Measurements from ENCODE around the gene RASA4B.
"Not testable (repeated sequence)": the region's sequence is repeated elsewhere in the genome, so short reads cannot be mapped to it uniquely, and the experiment has no call there.

Gene RASA4B

DNA sequence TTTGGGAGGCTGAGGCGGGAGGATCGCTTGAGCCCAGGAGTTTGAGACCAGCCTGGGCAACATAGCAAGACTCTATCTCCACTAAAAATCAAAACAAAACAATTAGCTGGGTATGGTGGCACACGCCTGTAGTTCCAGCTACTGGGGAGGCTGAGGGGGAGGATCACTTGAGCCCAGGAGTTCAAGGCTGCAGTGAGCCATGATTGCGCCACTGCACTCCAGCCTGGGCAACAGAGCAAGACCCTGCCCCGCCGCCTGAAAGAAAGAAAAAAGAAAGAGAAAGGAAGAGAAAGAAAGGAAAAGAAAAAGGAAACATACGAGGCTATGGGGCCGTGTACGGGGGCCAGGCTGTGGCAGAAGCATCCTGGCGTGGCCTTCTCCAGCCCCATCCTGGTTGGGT is 62.6 kb downstream of the RASA4B start:
- H3K9me3 Mint-ChIP-seq (ENCODE audit: low read depth); H3K27ac Mint-ChIP-seq; H3K4me1 Mint-ChIP-seq (ENCODE audit: low read depth); H3K36me3 Mint-ChIP-seq; H3K4me3 Mint-ChIP-seq; H3K27me3 Mint-ChIP-seq: not testable (repeated sequence)

DNA sequence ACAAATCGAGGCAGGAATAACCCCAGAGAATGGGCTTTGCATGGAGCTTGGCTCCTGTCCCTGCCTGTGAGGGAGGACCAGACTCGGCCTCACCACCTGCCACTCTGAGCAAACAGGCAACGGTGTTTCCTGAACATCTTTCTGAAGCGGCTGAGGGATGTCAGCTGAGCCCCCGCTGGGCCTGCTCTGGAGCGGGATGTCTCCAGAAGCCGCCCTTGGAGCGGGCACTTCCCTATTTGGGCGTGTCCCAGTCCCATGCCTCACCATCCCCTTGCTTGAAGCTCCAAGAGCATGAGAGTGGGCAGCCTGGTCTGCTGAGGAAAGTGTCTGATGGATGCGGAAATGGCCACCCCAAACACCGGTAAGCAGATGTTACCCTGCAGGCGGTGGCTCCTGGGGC is 63.1 kb downstream of the RASA4B start:
- no peaks in the 10 kb centered on the region for H3K9me3 Mint-ChIP-seq (ENCODE audit: low read depth)
- no peaks in the 10 kb centered on the region for H3K4me1 Mint-ChIP-seq (ENCODE audit: low read depth)
- H3K27me3 Mint-ChIP-seq: no peaks in the 10 kb centered on the region

DNA sequence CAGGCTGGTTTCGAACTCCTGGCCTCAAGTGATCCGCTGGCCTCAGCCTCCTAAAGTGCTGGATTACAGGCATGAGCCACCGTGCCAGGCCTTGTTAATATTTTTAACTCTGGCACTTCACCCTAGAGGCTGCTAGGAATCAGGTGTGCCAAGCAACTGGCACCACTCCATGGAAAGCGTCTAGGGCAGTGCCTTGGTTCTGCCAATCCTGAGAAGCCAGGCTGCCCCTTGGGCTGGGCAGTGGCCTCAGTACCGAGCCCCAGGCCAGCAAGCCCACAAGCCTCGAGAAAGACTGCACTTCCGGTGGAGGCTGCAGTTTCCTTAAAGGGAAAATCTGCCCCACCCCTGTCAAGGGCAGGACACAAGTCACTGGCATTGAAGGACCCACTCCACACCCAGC is 64.3 kb downstream of the RASA4B start:
- no peak overlapping the region for H3K27ac Mint-ChIP-seq
- no peaks in the 10 kb centered on the region for H3K9me3 Mint-ChIP-seq (ENCODE audit: low read depth)
- no peaks in the 10 kb centered on the region for H3K4me1 Mint-ChIP-seq (ENCODE audit: low read depth)
- no peaks in the 10 kb centered on the region for H3K27me3 Mint-ChIP-seq
- no peaks in the 10 kb centered on the region for H3K36me3 Mint-ChIP-seq
- H3K4me3 Mint-ChIP-seq: no peak overlapping the region

More for the DNA sequence above, 63.1 kb downstream of the RASA4B start:
- H3K4me3 Mint-ChIP-seq: no peak overlapping the region
- no peaks in the 10 kb centered on the region for H3K36me3 Mint-ChIP-seq
- H3K27ac Mint-ChIP-seq: no peak overlapping the region

DNA sequence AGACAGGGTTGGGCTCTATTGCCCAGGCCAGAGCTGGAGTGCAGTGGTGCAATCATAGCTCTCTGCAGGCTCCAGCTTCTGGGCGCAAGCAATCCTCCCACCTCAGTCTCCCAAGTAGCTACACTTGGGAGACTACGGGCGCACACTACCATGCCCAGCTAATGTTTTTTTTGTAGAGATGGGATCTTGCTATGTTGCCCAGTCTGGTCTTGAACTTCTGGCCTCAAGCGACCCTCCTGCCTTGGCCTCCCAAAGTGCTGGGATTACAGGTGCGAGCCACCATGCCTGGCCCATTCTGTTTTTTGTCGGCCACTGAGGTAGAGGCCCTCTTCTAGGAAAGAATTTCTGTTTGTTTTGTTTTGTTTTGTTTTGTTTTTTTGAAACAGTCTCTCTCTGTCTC is 65.1 kb downstream of the RASA4B start:
- no peak overlapping the region for H3K27ac Mint-ChIP-seq
- no peak overlapping the region for H3K4me3 Mint-ChIP-seq
- no peaks in the 10 kb centered on the region for H3K27me3 Mint-ChIP-seq
- no peaks in the 10 kb centered on the region for H3K36me3 Mint-ChIP-seq
- no peaks in the 10 kb centered on the region for H3K9me3 Mint-ChIP-seq (ENCODE audit: low read depth)
- no peaks in the 10 kb centered on the region for H3K4me1 Mint-ChIP-seq (ENCODE audit: low read depth)

DNA sequence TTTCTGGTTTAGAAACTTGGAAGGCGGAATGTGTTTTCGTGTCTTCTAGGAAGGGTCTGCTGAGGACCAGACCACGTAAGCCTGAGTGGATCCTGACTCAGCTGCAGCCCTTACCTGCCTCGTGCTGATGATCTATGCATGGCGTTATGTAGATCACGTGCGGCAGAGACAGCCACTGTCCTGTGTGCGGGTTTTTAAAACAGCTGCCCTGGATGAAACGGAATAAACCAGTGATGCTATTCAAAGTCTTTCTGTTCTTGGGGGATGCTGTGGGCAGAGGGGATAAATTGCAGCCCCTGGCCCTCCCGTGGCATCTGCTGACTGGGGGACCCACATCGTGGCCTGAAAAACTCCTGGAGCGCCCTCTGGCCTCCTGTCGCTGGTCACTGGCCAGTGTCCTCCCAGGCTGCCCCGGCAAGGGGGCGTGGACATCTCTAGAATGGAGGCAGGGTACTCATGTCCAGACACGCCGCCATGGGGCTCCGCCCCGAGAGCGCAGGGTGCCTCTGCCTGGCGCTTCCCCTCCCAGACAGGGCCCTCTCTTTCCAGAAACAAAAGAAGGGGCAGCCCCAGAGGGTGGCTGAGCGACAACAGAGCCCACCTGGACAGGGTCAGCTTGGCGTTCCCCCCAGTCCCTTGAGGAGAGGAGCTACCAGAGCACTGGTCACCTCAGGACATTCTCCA is 66.1 kb downstream of the RASA4B start:
- H3K4me3 Mint-ChIP-seq: no peak overlapping the region
- no peak overlapping the region for H3K27ac Mint-ChIP-seq
- H3K9me3 Mint-ChIP-seq (ENCODE audit: low read depth): no peaks in the 10 kb centered on the region
- no peaks in the 10 kb centered on the region for H3K36me3 Mint-ChIP-seq
- H3K27me3 Mint-ChIP-seq: no peaks in the 10 kb centered on the region
- H3K4me1 Mint-ChIP-seq (ENCODE audit: low read depth): no peaks in the 10 kb centered on the region

DNA sequence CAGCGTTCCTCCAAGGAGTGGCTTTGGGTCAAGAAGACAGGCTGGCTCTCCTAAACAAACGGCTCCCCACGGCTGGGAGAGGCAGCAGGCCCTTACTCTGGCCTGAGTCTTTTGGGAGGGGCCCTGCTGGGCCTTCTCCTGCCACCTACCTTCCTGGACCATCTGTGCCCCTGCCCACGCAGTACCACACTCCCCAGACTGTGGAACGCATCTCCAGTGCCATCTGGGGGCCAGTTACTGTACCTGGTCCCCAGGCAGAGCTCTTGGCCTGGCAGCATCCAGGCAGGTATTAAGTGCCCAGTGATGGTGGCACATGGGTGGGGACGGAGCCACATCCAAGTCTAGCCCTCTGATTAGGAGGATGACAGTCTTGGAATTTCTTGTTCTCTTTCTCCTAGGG is 67.3 kb downstream of the RASA4B start:
- no peaks in the 10 kb centered on the region for H3K4me1 Mint-ChIP-seq (ENCODE audit: low read depth)
- no peak overlapping the region for H3K27ac Mint-ChIP-seq

DNA sequence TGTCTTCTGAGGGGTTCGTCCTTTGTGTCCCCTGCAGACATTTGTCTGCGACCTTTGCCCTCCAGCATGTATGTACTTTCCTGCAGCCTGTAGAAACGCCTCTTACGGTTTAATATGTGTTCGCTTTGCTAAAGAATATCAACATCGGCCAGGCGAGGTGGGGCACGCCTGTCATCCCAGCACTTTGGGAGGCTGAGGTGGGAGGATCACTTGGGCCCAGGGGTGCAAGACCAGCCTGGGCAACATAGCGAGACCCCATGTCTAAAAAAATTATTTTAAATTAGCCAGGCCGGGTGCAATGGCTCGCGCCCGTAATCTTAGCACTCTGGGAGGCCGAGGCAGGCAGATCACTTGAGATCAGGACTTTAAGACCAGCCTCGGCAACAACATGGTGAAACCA is 68.4 kb downstream of the RASA4B start:
- Mint-ChIP-seq H3K4me3 (no peak overlapping the region), H3K4me1 (ENCODE audit: low read depth) (no peaks in the 10 kb centered on the region), H3K27ac (no peak overlapping the region), H3K9me3 (ENCODE audit: low read depth) (no peaks in the 10 kb centered on the region), H3K27me3 (no peaks in the 10 kb centered on the region), H3K36me3 (no peaks in the 10 kb centered on the region)

More for the DNA sequence above, 67.3 kb downstream of the RASA4B start:
- Mint-ChIP-seq H3K27me3 (no peaks in the 10 kb centered on the region), H3K9me3 (ENCODE audit: low read depth) (no peaks in the 10 kb centered on the region), H3K4me3 (no peak overlapping the region), H3K36me3 (no peaks in the 10 kb centered on the region)

DNA sequence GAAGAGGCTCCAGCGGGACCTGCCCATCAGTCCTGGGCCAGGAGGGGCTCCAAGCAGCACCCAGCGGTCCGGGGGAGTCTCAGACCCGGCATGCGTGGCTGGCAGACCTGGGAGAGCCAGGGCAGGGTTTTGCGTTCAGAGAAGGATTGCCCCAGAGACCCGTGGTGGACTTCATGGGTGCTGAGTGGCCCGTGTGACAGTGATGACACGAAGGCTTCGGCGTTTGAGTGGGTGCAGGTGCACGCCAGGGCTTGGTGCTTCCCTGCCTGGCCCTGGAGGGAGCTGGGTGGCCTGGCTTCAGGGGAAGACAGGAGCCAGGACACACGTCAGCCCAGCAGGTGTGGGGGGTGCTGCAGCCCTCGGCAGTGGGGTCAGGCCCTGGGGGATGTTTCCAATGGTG is 70.3 kb downstream of the RASA4B start:
- Mint-ChIP-seq H3K4me1 (ENCODE audit: low read depth) (no peaks in the 10 kb centered on the region), H3K36me3 (no peaks in the 10 kb centered on the region), H3K4me3 (no peak overlapping the region), H3K27ac (no peak overlapping the region), H3K27me3 (no peaks in the 10 kb centered on the region), H3K9me3 (ENCODE audit: low read depth) (no peaks in the 10 kb centered on the region)

DNA sequence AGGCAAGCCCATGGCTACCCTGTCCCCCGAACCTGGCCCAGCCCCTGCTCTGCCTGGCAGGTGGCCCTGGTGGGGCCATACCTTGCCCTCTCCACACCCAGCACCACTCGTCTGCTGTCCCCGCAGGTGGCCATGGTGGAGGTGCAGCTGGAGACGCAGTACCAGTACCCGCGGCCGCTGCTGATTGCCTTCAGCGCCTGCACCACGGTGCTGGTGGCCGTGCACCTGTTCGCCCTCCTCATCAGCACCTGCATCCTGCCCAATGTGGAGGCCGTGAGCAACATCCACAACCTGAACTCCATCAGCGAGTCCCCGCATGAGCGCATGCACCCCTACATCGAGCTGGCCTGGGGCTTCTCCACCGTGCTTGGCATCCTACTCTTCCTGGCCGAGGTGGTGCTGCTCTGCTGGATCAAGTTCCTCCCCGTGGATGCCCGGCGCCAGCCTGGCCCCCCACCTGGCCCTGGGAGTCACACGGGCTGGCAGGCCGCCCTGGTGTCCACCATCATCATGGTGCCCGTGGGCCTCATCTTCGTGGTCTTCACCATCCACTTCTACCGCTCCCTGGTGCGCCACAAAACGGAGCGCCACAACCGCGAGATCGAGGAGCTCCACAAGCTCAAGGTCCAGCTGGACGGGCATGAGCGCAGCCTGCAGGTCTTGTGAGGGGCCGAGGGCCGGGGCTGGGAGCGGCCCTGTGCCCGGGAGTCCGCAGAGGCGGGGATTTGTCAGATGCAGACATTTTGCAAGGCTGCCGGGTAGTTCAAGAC is 71.0 kb downstream of the RASA4B start:
- no peak overlapping the region for H3K27ac Mint-ChIP-seq
- H3K27me3 Mint-ChIP-seq: no peaks in the 10 kb centered on the region
- no peaks in the 10 kb centered on the region for H3K4me1 Mint-ChIP-seq (ENCODE audit: low read depth)
- no peak overlapping the region for H3K4me3 Mint-ChIP-seq
- H3K9me3 Mint-ChIP-seq (ENCODE audit: low read depth): no peaks in the 10 kb centered on the region
- no peaks in the 10 kb centered on the region for H3K36me3 Mint-ChIP-seq

DNA sequence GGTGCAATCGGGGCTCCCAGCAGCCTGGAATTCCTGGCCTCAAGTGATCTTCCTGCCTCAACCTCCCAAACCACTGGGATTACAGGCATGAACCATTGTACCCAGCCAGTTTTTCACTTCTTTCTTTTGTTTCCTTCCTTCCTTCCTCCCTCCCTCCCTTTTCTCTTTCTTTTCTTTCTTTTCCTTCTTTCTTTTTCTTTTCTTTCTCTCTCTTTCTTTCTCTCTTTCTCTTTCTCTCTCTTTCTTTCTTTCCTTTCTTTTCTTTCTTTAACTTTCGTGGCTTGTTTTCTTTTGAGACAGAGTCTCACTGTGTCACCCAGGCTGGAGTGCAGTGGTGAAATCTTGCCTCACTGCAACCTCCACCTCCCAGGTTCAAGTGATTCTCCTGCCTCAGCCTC is 71.9 kb downstream of the RASA4B start:
- Mint-ChIP-seq H3K36me3 (no peaks in the 10 kb centered on the region), H3K9me3 (ENCODE audit: low read depth) (no peaks in the 10 kb centered on the region)

DNA sequence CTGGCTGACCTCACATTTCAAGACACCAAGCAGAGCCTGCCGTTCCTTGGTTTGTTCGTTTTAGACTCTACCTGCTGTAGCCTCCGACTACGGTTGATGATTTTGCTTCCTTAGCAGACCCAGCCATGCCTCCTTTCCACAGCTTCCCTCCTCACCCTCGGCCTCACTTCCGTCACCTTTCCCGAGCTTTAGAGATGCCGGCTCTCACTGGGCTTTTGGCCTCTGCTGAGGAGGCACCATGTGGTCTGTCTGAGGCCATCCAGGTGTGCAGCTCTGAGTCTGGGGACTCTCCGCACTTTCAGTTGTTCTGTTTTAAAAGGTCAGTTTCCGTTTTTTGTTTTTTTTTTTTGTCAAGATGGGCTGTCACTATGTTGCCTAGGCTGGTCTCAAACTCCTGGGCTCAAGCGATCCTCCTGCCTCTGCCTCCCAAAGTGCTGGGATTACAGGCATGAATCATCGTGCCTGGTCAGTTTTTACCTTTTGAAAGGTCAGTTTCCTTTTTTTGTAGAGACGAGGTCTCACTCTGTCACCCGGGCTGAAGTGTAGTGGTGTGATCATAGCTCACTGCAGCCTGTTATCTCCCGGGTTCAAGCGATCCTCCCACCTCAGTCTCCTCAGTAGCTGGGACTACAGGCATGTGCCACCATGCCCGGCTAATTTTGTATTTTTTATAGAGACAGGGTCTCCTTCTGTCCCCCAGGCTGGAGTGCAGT is 72.5 kb downstream of the RASA4B start:
- Mint-ChIP-seq H3K9me3 (ENCODE audit: low read depth) (no peaks in the 10 kb centered on the region), H3K4me3 (no peak overlapping the region), H3K36me3 (no peaks in the 10 kb centered on the region), H3K27me3 (no peaks in the 10 kb centered on the region), H3K4me1 (ENCODE audit: low read depth) (no peaks in the 10 kb centered on the region), H3K27ac (peak overlapping the region; percentile 54)

More for the DNA sequence above, 71.9 kb downstream of the RASA4B start:
- Mint-ChIP-seq H3K4me1 (ENCODE audit: low read depth) (no peaks in the 10 kb centered on the region), H3K27ac (no peak overlapping the region), H3K27me3 (no peaks in the 10 kb centered on the region), H3K4me3 (no peak overlapping the region)

DNA sequence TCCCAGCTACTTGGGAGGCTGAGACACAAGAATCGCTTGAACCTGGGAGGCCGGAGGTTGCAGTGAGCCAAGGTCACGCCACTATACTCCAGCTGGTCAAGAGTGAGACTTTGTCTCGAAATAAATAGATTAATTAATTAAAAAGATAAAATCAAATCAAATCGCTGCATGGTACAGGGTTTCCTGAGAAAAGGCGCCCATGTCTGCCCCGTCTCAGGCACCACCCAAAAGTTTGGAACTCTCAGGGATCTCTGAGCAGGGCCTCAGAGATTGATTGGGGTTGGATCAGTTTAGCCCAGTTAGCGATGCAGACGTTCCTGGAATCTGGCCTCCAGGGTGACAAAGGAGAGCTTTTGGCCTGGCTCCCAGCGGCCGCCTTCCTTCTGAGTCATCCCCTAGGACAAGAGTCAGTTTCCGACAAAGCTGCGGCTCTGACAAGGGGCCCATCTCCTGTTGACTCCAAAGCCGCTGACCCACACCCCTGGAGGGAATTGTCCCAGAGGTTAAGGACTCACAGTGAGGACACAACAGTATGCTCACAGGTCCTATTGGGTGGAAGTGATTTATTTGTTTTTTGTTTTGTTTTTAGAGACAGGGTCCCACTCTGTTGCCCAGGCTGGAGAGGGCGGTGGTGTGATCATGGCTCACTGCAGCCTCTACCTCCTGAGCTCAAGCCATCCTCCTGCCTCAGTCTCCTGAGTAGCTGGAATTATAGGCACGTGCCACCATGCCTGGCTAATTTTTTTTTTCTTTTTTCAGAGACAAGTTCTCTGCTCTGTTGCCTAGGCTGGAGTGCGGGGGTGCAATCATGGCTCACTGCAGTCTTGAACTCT is 77.4 kb downstream of the RASA4B start:
- no peak overlapping the region for H3K4me3 Mint-ChIP-seq
- H3K27me3 Mint-ChIP-seq: no peaks in the 10 kb centered on the region
- H3K4me1 Mint-ChIP-seq (ENCODE audit: low read depth): peaks cover 7% of the 10 kb centered on the region
- H3K27ac Mint-ChIP-seq: no peak overlapping the region
- no peaks in the 10 kb centered on the region for H3K9me3 Mint-ChIP-seq (ENCODE audit: low read depth)
- H3K36me3 Mint-ChIP-seq: no peaks in the 10 kb centered on the region

DNA sequence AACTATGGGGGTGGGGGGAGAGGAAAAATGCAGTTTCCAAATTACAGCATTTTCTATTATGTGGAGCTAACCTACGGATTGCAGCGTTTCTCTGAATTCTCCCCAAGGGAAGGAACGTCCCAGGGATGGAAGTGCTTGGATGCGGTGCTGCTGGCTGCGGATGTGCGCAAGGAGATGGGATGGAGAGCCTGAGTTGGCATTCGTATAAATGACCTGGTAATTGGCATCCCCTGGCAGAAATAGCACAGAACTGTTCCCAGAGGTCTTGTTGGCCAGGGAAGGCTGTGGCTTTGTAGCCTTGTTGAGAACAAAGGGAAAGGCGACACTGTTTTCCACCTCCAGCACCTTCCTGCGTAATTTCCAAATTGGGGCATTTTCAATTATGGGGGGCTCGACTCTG is 81.5 kb downstream of the RASA4B start:
- peaks cover 32% of the 10 kb centered on the region for H3K4me1 Mint-ChIP-seq (ENCODE audit: low read depth)
- no peak overlapping the region for H3K27ac Mint-ChIP-seq
- H3K9me3 Mint-ChIP-seq (ENCODE audit: low read depth): no peaks in the 10 kb centered on the region
- H3K27me3 Mint-ChIP-seq: no peaks in the 10 kb centered on the region
- H3K36me3 Mint-ChIP-seq: no peaks in the 10 kb centered on the region
- H3K4me3 Mint-ChIP-seq: peak overlapping the region; percentile 48

DNA sequence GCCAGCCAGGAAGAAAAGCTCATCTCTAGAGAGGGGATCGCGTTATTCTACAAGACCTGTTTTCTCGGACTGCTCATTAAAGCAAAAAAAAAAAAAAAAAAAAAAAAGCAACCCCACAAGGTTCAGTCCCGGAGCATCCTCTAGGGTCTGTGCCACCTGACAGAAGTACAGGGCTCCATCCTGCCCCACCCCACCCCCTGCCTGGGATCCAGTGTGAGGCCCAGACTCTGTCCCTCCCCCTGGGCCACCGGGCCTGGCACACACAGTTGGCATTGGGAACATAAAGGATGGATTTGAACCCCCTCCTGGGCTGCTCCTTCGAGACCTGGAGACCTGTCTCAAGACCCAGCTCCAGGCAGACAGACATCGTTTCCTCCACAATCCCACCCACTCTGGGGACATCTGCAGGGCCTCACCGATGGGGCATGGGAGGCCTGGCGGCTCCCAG is 83.5 kb downstream of the RASA4B start:
- Mint-ChIP-seq H3K4me3 (peak overlapping the region; percentile 89), H3K27ac (peak overlapping the region; percentile 88), H3K4me1 (ENCODE audit: low read depth) (peaks cover 52% of the 10 kb centered on the region), H3K27me3 (no peaks in the 10 kb centered on the region), H3K36me3 (no peaks in the 10 kb centered on the region), H3K9me3 (ENCODE audit: low read depth) (no peaks in the 10 kb centered on the region)
